A673 (cell line): ENCODE data around the gene DDX42. TPM values are rescaled to one million over a fixed set of nuclear protein-coding genes. Genes with fewer than 3 reads are reported as not detected.

Source experiments
- total RNA-seq: library from RNA; stranded (reverse); gene quantifications from 2 replicates; pipeline ENCODE4 v1.2.3, GENCODE V29; 2021

The DDX42 gene
- total RNA-seq, 1 experiment from 2014 or later, result 148 TPM

Other genes with a start within 250 kb of the DDX42 start
- gene DCAF7, start 223.7 kb upstream of the DDX42 start, total RNA-seq, result 116 and 138 TPM in 2 replicates
- gene TACO1, start 173.3 kb upstream of the DDX42 start, total RNA-seq, result 38.7 and 39.0 TPM in 2 replicates
- gene MAP3K3, start 151.8 kb upstream of the DDX42 start, total RNA-seq, result 25.9 and 27.8 TPM in 2 replicates
- gene LIMD2, start 74.0 kb upstream of the DDX42 start, total RNA-seq, result 119 and 127 TPM in 2 replicates
- 56.3 and 62.8 TPM in 2 replicates for gene STRADA, start 32.4 kb upstream of the DDX42 start, total RNA-seq
- gene CCDC47, start 573 bp upstream of the DDX42 start, total RNA-seq, result 91.9 and 104 TPM in 2 replicates
- gene PSMC5, start 53.3 kb downstream of the DDX42 start, total RNA-seq, result 302 and 305 TPM in 2 replicates
- 81.0 and 90.4 TPM in 2 replicates for gene FTSJ3, start 53.5 kb downstream of the DDX42 start, total RNA-seq
- 71.9 and 89.4 TPM in 2 replicates for gene SMARCD2, start 68.5 kb downstream of the DDX42 start, total RNA-seq
- not detected in 2 replicates for gene CSH2, start 99.5 kb downstream of the DDX42 start, total RNA-seq
- not detected in 2 replicates for gene GH2, start 107.8 kb downstream of the DDX42 start, total RNA-seq
- gene CSH1, start 122.4 kb downstream of the DDX42 start, total RNA-seq, result not detected in 2 replicates
- gene CSHL1, start 137.1 kb downstream of the DDX42 start, total RNA-seq, result not detected in 2 replicates
- gene GH1, start 144.7 kb downstream of the DDX42 start, total RNA-seq, result not detected in 2 replicates
- 0.39 and 0.72 TPM in 2 replicates for gene CD79B, start 158.2 kb downstream of the DDX42 start, total RNA-seq
- gene SCN4A, start 198.7 kb downstream of the DDX42 start, total RNA-seq, result 0.56 and 0.79 TPM in 2 replicates
- 0.37 TPM in 1 of 2 replicates, not detected in the other for gene PRR29, start 224.2 kb downstream of the DDX42 start, total RNA-seq
- gene ICAM2, start 246.5 kb downstream of the DDX42 start, total RNA-seq, result 0.99 and 1.2 TPM in 2 replicates